ENCODE measurements around the gene C11orf24.
"Not testable (repeated sequence)": the region's sequence is repeated elsewhere in the genome, so short reads cannot be mapped to it uniquely, and the experiment has no call there.

C11orf24 gene

DNA sequence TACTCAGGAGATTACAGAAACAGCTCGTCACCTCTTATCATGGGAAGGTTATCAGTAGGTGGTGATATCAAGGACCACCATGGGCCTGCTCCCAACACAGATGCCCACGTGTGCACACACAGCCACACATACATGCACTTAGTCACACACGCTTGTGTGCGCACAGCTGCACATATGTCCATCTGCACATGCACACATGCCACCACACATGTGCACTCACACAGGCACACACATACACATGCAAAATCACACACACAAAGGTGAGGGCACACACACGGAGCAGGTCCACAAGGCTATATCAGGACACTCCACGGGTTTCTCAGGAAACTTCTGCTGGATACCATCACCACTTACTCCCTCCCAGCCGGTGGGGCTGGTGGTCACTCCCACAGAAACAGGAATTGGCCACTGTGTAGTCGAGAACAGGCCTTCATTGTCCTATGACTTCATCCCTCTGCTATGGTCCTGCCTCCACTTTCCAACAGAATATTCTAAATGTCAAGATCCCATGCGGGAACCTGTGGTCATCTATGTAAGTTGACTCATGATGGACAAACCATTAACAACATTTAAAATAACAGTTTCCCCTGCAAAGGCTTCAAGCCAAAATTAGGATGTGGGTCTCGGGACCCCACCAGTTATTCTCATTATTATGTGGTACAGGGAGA, 2.2 kb downstream of the C11orf24 start:
- FAIRE-seq = no peak

- no peak for FAIRE-seq
Observed at GRCh38 chr11:68267881-68268240, 3.9 kb downstream of the C11orf24 start.

DNA sequence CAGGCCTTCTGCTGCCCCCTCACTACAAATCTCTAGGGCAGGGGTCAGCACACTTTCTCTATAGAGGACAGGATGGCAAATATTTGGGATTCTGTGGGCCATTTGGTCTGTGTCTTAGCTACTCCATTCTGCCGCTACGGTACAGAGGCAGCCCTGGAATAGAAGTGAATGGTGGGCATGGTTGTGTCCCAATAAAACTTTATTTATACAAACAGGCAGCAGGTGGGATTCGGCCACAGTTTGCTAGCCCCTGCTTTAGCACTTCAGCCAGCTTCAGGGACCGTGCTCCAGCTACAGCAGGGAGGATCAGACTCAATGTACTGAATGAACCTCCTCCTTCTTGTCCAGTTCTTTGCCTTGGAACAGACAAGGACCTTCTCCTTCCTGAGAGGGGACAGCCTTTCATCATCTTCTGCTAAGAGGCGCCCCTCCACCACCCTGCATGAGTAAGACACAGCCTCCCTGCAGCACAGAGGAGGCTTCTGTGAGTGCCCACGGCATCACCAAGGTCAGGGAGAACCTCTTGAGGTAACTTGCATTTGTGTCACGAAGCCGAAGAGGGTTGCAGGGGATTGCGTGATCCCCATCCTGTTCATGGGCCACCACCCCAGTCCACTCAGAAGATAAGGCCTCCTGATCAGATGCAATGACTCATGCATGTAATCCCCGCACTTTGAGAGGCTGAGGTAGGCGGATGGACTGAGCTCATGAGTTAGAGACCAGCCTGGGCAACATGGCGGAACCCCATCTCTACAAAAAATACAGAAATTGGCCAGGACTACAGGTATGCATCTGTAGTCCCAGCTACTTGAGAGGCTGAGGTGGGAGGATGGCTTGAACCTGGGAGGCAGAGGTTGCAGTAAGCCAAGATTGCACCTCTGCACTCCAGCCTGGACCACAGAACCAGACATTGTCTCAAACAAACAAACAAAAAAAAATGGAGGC, 4.6 kb downstream of the C11orf24 start:
- FAIRE-seq = no peak

DNA sequence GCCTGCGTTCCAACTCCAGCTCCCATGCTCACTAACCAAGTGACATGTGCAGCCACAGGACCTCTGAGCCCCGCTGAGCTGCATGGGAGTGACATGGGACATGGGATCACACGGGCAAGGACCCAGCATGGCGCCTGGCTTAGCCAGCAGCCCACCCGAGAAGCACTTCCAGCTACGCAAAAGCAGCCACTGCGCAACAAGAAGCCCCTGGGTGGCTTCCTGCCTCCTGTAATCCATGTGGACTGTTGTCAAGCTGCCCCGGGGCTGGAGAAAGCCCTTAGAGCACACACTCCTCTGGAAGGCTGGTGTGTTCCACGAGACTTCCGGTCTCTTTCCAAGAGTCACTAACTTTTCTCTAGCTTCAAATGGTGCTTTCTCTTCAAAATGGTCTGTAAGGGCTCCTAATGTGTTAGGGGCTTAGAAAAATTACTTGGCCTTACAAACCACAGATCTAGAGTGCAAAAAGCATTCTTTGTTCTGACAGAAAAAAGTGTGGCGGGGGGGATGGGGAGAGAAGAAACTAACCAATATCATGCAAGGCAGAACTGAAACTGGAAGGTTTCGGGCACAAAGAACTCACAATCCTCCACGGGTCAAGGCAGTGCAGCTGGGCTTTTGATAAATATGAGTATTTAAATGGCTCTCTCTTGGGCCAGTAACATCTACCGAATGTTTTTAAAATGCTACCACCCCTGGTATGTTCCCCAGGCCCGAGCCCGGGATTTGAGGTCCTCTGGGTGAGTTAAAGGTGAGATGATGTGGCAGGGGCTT, 5.5 kb downstream of the C11orf24 start:
- no peak for FAIRE-seq

DNA sequence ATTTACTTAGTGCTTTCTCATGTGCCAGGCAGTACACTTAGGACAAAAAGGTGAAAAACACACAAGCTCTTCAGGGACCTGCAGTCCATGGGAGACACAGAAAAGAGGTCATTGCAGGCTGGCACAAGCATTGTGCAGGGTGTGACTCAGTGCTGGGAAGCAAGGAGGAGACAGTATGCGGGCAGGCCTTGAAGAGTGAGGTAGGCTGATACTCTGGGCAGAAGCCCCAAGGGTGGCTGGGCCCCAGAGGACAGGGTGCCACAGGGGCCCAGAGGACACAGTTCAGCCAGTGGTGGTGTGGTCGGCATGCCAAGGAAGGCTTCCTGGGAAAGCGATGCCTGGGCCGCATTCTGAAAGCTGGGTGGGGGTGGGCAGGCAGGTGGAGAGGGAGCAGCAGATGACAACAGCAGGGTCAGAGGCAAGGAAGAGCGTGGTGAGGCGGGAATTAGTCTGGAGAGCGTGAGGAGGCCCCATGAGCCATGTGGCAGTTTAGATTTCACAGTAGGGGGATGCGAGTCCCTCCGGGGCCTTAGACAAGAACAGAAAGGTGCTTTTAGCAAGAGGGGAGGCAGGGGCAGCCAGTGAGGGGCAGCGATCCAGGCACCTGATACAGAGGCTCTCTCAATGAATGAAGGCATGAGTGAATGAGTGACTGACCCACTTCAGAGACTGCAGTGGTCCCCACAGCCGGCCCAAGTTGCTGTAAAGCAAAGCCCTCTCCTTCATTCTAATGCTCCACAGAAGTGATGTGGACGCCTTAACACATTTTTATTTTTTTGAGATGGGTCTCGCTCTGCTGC, 6.8 kb downstream of the C11orf24 start:
- no peak for FAIRE-seq

- FAIRE-seq = no peak
Observed at GRCh38 chr11:68264244-68264643, 7.5 kb downstream of the C11orf24 start.

DNA sequence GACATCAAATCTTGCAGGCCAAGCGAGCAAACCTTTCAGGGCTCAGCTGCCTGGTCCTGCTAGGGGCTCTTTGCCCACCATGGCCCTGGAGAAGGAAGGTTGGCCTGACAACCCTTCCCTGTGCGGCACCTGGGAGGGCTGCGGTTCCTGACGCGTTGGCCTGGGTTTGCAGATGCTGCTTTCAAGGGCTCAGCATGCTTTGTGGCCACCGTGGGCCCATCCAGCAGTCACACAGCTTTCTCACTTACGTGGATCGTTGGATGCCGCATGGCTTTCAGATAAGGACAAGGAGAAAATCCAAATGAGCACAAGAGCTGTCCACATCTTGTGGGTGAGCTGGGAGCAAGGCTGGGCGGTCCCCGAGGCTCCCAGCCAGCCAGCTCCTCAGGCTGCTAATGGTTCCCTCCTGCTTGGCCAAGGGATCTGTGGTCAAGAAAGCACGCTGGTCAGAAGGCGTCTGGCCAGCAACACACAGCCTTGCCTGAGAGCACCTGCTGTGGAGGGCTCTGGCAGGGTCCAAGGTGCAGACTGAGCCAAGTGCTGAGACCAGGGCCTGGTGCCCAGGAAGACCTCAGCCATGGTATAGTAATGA, 8.2 kb downstream of the C11orf24 start:
- no peak for FAIRE-seq

- no peak for FAIRE-seq
Observed at GRCh38 chr11:68262544-68262827, 9.3 kb downstream of the C11orf24 start.

DNA sequence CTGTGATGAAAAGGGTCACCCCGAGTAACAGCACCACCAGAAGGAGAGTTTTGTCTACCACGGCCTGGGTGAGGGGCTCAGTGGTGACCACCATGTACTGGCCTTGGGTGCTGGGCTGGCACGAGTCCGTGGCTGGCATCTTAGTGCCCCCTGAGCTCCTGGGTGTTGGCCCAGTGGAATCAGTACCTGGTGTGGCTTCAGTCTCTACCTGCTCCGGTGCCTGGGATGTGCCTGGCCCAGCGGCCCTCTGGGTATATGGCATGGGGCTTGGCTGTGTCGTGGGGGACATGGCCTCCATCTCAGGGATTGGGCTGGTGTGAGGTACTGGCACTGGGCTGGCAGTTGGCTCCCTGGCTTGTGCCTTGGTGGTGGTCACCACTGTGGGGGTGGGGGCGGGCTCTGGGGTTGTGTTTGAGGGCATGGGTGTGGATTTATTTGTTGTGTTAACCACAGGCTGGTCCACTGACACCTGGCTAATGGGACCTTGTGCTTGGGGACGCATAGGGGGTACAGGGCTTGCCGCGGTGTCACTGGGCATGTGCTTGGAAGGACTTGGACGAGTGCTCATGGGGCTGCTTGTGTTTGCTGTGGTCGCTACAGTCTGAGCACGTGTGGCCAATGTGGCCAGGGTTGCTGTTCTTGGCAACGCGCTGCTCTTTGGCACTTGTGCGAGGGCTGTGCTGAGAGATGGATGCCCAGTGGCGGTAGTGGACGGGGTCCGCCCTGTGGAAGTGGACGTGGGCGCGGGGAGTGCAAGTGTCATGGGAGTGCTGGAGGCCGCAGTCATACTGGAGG, 9.8 kb downstream of the C11orf24 start:
- FAIRE-seq = no peak

GRCh38 chr11:68261006-68261405, 10.8 kb downstream of the C11orf24 start:
- FAIRE-seq = no peak

- no peak for FAIRE-seq
Observed at GRCh38 chr11:68260484-68260883, 11.3 kb downstream of the C11orf24 start.

DNA sequence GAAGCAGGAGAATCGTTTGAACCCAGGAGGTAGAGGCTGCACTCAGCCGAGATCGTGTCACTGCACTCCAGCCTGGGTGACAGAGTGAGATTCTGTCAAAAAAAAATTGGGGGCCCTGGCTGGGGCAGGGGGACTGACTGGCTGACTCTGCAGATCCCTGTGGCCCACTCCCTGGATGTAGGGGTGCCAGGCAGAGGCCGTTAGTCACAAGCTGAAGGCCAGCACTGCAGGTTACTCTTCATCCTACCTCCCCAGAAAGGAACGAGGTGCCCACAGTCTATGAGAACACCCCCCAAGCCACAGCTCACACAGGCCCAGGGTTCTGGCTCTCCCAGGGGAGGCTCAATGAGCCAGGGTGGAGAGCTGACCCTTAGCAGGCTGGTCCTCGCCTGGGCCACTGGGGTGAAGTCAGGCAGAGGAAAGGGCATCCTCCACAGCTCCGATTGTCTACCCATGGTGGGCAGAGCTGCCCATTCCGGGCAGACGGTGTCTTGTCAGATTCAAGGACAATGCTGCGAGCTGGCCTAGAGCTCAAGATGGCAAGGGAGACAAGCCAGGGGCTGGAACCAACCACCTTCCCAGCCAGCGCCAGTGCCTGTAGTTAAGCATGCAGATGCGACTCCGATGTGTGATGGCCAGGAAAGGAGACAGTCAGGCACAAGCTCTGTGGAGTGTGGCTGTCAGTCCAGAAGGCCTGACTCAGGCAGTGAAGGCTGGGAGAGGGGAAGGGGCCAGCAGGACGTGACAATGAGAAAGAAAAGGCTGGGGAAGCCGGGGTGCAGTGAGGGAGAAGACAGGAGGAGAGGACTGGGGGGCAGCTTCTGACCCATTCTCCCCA, 12.4 kb downstream of the C11orf24 start:
- no peak for FAIRE-seq

DNA sequence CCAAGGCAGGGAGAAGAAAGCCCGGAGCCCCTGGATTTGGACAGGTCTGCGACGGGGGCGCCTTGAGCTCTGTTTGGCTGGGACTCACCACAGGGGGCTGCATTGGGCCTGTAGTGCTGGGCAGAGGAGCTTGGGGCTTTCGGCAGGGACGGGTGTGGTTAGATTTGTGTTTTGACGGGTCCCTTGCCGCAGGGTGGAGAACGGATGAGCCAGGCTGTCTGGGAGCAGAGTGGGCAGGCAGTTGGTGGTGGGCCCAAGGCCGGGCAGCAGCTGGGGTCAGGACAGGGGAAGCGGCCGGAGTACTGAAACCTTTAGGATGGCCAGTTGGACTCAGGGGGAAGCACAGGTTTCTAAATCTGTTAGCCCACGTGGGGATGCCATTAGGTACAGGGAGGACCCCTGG, 13.4 kb downstream of the C11orf24 start:
- no peak for FAIRE-seq

- FAIRE-seq = peak; percentile 30
Observed at GRCh38 chr11:68257477-68258362, 14.1 kb downstream of the C11orf24 start.

GRCh38 chr11:68256331-68256741, 15.4 kb downstream of the C11orf24 start:
- FAIRE-seq = no peak

DNA sequence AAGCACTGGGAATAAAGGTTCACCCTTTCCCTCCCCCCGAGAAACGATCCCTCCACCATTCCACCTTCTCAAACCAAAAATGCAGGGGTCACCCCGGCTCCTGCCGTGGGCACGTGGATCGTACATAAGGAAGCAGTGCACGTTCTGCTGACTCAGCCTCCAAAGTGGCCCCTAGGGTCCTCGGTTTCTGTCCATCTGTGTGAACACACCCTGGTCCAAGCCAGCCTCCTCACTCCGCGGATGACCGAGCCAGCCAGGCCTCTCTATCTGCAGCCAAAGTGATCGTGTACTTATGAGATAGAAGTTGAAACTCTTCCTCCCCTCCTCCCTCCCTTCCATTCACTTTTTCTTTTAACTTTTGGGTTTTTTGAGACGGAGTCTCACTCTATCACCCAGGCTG, 16.2 kb downstream of the C11orf24 start:
- no peak for FAIRE-seq

DNA sequence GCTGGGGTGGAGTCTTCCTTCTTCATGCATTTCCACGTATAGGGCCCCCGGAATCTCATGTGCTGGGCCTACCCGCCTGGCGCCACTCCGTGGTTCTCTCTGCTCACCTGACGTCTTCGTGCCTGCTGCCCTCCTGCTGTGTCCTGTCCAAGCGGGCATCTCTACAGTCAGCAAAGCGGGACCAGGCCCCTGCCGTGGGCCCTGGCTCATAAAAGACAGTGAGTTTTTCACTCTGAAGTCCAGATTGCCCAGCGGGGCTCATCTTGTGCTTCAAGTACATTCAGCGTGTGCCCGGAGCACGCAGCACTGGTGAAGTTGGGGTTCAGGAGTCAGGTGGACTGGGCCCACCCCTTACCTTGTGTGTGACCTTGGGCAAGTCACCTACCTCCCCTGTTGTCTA, 17.4 kb downstream of the C11orf24 start:
- no peak for FAIRE-seq

GRCh38 chr11:68251765-68252164, 20.0 kb downstream of the C11orf24 start:
- no peak for FAIRE-seq

GRCh38 chr11:68244912-68245311, 26.9 kb downstream of the C11orf24 start:
- FAIRE-seq = not testable (repeated sequence)

DNA sequence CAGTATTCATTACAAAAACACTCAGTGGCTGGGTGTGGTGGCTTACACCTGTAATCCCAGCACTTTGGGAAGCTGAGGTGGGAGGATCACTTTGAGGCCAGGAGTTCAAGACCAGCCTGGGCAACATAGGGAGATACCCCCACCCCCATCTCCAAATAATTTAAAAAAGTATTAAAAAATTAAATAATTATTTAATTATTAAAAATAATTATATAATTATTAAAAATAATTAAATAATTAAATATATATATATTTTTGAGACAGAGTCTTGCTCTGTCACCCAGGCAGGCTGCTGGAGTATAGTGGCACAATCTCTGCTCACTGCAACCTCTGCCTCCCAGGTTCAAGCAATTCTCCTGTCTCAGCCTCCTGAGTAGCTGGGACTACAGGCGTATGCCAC, 27.9 kb downstream of the C11orf24 start:
- not testable (repeated sequence) for FAIRE-seq
